Stimulated activated naive CD8-positive, alpha-beta T cell treated with anti-CD3 and anti-CD28 coated beads, Interleukin-15, Interleukin-2, amounts not matched to agents 100 U/mL and 50 U/mL, for 24 hours (primary cell): ENCODE measurements around the gene TPST1.
A peak's percentile ranks its signal among the peaks of the same experiment; 100 is the strongest.
"Not testable (repeated sequence)": the region's sequence is repeated elsewhere in the genome, so short reads cannot be mapped to it uniquely, and the experiment has no call there.

ENCODE experiments used
- ATAC-seq: fragments of 150-1000 bp; cut with Tn5 transposase; one replicate; pipeline ENCODE4 v1.10.0; 2021
- DNase-seq: peaks from one replicate; pipeline ENCODE4 v3.0.0; 2021

Gene TPST1

DNA sequence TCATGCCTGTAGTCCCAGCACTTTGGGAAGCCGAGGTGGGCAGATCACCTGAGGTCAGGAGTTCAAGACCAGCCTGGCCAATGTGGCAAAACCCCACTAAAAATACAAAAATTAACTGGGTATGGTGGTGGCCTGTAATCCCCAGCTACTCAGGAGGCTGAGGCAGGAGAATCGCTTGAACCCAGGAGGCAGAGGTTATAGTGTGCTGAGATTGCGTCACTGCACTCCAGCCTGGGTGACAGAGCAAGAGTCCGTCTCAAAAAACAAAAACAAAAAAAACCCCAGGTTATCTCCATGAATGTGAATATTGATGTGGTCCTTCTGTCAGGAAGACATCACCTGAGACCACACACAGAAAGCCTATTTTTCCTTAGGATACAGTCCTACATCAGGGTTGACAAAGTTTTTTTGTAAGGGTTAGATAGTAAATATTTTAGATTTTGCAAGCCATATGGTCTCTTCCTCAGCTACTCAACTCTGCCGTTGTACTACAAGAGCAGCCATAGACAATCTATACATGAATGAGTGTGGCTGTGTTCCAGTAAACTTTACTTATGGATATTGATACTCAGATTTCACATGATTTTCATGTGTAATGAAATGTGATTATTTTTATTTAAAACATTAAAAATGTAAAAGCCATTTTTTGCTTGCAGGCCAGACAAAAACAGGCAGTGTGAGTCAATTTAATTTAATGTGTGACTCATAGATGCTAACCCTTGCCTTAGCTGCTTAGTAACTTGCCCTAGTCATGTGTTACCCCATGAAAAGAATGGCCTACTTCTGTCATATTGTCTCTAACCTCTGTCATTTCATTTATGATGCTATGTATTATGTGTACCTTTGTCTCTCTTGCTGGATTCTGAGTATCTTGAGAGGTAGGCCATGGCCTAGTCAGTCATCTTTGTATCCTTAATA lies 78.1 kb downstream of the TPST1 start:
- ATAC-seq (peak; percentile 59), DNase-seq (no peak)

DNA sequence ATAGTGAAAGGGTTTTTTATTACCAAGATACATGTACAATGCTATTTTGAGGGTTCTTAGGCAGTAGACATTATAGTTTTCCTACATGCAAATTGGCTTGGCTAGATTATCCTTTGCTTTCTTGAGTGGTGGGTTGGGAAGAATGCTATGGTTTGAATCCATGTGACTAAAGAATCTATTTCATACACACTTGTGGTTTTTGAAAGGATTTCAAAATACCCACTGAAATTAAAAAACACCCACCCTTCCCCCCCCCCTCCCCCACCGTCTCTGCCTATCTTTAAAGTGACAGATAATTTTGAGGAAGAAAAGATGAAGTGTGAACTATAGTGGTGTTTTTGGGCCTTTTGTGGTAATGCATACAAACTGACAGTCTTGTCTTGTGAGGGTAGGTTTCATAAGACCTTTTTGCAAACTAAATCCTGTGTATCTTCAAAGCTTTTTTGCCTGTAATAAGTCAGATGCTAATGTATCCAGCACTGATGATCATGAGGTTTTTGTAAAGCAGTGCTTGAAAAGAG lies 90.9 kb downstream of the TPST1 start:
- no peak for DNase-seq
- ATAC-seq: no peak

DNA sequence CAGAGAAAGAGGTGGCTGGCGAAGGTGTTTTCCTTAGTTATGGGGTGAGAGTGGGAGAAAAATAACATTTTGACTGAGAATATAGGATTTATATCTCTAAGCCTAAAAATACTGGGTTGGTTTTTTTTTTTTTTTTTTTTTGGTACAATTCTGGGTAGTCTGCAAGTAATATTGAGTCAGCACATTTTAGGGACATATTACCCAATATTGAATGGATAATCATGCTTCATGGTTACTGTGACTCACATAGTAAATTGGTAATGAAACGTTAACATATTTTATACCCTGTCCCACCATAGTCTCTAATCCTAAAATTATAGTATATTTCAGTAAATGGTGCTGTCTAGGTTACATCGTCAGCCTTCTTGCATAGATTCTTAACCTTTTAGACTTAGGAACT lies 91.4 kb downstream of the TPST1 start:
- no peak for DNase-seq
- no peak for ATAC-seq

DNA sequence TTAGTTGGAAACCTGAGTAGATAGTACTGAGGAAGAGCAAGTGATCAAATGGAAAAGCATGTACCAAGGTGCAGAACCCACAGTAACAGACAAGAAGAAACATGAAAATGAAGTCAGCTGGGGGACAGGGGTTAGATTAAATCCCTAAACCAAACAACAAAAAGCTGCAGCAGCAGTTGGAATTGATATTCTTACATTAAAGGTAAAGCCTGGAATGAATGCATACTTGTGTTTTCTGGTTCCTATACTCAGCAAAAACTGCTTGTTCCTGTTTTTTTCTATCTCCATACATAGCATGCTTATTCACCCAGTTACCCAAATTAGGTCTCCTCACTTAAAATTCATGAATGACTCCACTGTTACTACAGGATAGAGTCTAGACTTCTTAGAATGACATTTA lies 92.4 kb downstream of the TPST1 start:
- no peak for ATAC-seq
- no peak for DNase-seq

DNA sequence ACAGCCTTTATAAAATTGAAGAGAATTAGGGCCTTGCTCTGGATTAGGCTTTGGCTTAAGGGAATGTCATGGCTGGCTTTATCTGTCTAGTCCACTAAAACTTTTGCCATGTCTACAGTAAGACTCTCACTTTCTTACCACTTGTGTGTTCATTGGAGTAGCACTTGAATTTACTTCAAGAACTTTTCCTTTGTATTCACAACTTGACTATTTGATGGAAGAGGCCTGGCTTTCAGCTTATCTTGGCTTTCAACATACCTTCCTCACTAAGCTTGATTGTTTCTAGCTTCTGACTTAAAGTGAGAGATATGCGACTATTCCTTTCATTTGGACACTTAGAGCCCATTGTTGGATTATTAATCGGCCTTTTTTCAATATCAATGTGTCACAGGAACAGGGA lies 96.1 kb downstream of the TPST1 start:
- no peak for ATAC-seq
- DNase-seq: no peak

DNA sequence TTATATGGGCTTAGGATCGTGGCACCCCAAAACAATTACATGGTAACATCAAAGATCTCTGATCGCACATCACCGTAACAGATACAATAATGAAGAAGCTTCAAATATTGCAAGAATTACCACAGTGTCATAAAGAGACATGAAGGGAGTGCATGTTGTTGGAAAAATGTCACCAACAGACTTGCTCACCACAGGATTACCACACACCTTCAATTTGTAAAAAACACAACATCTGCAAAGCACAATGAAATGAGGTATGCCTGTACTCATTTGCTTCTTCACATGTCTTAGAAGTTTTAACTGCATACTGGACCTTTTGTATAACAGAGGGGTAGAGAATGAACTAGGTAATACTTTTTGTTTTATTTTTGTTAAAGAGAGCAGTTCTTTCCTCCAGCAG lies 96.6 kb downstream of the TPST1 start:
- no peak for ATAC-seq
- no peak for DNase-seq

DNA sequence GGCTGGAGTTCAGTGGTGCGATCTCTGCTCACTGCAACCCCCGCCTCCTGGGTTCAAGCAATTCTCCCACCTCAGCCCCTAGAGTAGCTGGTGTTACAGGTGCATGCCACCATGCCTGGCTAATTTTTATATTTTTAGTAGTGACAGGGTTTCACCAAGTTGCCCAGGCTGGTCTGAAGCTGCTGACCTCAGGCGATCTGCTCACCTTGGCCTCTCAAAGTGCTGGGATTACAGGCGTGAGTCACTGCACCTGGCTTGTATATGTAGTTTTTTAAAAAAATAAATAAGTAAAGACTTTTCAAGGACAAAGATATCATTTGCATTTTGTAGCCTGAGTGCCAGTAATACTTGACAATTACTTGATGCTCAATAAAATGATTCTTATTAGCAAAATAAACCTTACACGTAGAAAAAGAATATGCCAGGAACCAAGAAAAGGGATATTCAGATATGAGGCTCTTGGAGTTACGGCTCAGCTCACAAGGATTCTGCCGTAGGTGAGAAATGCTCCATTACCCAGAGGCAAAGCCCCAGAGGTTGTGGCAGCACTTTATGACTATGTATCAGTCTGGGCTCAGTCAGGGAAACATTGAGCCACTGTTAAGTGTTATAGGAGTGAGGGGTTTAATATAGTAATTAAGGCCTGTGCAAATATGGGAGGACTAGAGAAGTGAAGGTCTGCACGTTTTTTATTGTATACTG lies 98.5 kb downstream of the TPST1 start:
- DNase-seq: no peak
- ATAC-seq: no peak

DNA sequence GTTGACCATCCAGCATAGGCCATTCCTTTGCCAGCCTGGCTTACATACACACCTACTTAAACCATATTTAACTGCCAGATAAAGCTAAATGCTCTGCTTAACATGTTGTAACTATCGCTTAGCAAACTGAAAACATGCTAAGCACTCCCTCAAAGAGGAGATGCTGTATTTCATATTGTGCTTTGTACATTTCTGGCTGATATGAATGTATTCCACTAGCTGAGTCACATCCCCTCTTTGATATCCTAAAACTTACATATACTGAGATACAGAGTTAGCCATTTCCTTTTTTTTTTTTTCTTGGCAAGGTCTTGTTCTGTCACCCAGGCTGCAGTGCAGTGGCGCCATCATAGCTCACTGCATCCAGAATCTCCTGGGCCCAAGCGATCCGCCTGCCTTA lies 99.4 kb downstream of the TPST1 start:
- DNase-seq (no peak), ATAC-seq (no peak)

DNA sequence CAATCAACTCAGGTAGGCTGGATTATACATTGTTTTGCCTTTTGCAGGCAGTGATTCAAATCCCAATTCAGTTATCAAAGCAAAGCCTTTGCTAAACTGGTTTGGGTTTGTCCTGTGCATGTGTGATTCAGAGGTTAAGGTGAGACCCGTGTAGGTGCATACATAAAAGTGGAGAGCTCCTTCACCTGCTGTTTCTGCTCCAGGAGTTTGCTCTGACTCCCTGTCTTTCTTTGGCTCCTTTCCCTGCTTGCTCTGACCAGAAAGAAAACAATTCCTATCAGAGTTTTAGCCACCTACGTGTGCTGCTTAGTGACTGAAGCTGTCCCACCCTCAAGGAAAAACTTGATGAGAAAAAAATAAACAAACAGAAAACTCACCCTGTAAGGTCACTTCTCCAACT lies 101.1 kb downstream of the TPST1 start:
- no peak for ATAC-seq

DNA sequence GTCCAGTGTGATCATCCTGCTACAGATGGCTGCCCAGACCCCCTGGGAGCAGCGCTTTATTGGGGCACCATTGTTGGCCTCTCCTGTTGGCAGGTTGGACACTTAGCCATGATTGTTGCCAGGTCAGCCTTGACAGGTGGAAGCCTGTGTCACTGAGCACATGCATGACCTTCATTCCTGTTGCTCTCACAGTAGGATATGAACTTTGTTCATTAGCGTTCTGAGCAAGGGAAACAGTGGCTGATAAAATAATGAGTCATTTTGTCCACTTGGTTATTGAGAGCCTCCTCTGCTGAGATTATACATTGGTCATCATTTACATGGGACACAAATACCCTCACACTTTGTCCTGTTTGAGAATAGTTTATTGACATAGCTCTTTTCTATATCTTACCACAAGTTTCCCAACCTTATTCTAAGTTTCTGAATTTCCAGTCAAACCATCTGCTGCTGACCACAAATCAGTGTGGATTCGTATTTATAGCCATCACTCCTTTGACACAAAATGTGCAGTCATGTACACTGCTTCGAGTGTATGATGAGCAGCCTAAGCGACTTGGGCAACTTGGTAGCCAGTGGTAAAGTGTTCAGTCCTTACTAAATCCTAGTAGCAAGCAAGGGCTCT lies 102.6 kb downstream of the TPST1 start:
- ATAC-seq (no peak), DNase-seq (no peak)

More for the DNA sequence above, 101.1 kb downstream of the TPST1 start:
- DNase-seq: no peak

DNA sequence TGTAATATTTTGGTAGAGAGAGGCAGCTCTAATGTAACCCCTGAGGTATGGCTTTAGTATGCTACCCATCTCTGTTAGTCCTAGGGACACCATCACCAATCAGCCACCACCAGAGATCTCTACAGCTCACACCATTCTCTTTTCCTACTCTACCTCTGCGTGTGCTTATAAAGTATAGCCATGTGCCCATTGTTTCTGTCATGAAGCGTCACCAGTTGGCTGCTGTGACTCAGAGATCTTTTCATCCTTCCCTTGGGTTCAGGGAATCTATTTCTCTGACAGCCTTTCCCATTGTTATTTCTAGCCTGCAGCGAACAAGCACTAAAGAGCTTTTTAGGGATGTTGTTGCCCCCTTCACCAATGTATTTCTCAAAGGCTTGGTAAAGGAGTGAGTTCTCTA lies 103.3 kb downstream of the TPST1 start:
- ATAC-seq (no peak), DNase-seq (no peak)

DNA sequence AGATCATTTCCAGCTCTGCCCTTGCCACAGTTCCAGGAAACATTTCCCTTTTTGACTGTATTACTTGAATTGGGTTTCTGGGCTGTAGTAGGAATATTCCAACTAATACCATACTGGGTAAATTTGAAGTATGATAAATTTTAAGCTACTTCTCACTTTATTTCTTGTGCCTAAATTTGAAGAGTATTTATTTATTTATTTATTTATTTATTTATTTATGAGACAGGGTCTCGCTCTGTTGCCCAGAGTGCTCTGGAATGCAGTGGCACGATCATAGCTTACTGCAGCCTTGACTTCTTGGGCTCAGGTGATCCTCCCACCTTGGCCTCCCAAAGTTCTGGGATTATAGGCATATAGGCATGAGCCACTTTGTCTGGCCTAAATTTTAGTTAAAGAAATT lies 105.5 kb downstream of the TPST1 start:
- DNase-seq: no peak
- ATAC-seq: no peak

DNA sequence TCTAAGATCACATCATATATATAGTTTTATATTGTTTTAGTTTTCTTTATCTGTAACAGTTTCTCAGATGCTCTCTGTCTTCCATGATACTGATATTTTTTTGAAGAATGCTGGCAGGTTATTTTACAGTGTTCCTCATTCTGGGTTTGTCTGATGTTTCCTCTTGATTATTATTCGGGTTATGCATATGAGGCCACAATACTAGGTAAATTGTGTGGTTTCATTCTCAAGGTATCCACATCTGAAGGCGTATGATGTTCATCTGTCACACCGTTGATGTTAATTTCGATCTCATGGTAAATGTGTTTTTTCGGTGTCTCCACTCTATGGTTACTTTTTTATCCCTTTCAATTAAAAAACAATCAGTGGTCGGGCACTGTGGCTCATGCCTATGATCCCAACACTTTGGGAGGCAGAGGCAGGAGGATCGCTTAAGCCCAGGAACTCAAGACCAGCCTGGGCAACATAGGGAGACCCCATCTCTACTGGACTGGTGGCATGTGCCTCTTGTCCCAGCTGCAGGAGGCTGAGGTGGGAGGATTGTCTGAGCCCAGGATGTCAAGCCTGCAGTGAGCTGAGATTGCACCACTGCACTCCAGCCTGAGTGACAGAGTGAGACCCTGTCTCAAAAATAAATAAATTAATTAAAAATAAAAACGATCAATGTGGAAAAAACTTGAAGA lies 108.9 kb downstream of the TPST1 start:
- no peak for ATAC-seq
- DNase-seq: no peak

DNA sequence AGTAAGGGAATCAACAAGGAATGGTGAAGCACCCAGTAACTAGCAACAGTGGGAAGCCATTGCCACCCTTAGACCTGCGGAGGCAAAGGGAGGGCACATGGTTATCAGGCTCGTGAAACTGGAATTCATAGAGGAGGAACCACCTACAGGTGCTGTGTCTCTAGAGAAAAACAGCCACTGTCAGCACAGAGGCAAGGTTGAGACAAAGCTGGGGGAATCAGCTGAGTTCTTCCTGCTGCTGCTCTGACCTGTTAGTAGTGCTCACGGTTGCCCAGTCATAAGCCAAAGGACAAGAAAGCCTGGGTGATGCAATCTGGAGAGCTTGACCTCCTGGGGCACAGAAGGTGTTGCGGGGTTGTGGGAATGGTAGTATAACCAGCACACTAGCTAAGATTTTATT lies 110.1 kb downstream of the TPST1 start:
- no peak for ATAC-seq
- DNase-seq: no peak

DNA sequence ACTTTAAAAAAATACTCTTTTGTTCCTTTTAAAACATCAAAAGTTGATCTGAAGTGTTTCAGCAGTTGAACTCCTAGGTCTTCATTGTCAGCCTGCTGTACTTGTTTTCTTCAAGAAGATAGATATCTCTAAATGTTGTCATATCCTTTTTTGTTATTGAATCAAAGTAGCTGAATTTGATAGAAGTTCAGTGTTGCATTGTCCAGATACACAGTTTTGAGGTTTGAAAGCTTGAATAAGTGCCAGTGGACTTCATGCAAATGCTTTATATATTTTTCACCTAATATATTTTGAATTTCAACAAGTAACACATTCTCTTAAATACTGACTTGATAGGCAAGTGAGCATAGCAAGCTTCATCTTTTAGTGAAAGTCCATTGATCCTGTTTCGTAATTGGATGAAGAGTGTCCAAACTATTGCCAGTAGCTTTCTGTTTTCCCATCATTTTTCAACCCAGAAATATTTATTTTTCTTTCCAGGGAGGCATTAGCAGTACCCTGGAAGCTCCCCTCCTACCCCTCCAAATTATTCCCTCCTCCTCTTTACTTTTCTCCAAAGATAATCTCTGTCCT lies 114.4 kb downstream of the TPST1 start:
- no peak for DNase-seq
- ATAC-seq: no peak

DNA sequence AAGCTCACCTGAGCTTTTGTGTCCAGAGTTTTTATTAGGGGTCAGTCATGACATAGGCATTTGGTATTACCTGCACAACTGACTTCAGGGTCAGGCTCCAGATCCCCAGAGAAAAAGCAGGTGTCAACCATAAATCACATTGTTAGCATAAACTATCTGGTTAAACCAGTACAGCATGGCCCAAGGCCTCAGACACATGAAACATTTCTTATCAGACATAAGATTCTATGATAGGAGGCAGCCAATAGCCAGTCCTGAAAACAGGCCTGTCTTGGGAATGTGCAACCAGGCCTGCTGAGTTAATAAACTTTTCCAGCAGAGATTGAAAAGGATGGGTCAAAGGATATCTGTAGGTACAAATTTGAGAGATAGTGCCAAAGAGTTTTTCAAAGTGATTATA lies 116.1 kb downstream of the TPST1 start:
- ATAC-seq (no peak), DNase-seq (no peak)

DNA sequence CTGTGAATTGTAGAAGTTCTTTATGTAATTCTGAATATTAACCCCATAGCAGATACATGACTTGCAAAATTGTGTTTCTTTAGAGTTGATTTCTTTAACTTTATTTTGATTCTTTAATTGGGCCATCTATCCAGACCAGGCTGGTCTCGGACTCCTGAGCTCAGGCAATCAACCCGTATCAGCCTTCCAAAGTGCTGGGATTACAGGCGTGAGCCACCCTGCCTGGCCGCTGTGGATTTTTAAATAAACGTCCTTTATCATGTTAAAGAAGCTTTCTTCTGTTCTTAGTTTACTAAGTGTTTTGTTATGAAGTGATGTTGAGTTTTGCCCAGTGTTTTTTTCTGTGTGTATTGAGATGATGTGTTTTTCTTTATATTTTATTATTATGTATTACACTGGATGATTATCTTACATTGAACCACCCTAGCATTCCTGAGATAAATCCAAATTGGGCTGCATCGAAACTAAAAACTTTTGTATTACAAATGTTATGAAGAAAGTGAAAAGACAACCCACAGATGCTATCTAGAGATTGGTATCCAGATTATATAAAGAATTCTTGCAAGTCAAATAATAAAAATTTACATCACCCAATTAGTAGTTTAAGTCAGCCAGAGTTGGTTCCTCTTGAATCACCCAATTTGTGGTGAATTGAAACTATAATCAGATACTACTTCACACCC lies 118.1 kb downstream of the TPST1 start:
- no peak for ATAC-seq

DNA sequence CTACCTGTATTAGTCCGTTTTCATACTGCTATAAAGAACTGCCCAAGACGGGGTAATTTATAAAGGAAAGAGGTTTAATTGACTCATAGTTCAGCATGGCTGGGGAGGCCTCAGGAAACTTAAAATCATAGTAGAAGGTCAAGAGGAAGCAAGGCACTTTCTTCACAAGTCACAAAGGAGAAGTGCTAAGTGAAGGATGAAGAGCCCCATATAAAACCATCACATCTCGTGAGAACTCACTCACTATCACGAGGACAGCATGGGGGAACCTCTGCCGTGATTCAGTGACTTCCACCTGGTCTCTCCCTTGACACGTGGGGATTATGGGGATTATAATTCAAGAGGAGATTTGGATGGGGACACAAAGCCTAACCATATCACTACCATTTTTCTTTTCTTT lies 119.9 kb downstream of the TPST1 start:
- DNase-seq, ATAC-seq: not testable (repeated sequence)

More for the DNA sequence above, 118.1 kb downstream of the TPST1 start:
- DNase-seq: no peak

DNA sequence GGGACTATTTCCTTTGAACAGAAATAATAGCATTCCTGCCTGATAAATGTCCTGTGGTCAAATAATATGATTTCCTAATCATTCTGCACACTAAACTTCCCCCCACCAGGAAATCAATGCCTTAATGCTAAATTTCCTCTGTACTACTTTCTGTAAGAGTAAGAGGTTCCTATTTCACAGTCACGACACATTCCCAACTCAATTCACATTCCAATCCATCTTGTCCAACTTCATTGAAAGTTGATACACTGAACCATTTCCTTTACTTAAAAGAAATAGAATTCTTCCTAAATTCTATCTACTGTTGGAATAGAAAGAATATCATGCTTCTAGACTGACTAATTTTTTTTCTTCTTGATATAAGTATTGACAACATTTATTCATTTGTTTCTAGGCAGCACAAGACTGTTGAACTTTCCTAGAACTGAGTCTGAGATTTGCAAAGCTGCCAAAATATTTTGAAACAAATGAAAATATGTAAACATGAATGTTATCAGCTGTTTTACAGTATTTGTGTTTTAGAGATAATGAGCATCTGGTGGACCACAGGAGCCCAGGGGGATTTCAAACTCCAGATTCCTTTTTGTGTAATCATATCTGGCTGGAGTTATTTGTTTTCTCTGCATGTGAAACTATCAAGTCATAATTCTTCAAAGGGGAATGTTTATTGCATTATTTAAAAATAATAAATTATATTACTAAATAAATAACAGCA lies 121.5 kb downstream of the TPST1 start:
- DNase-seq (no peak), ATAC-seq (no peak)

DNA sequence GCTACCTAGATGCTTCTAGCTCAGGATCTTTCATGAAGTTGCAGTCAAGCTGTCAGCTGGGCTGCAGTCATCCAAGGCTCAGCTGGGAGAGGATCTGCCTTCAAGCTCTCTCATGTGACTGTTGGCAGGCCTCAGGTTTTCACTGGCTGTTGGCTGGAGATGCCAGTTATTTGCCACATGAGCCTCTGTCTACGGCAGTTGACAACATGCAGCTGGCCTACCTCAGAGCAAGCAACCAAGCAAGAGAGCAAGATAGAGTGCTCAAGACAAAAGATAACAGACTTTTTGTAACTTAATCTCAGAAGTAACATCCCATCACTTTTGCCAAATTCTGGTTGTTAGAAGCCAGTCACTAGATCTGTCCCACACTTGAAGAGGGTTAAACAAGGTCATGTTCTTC lies 125.8 kb downstream of the TPST1 start:
- DNase-seq (no peak), ATAC-seq (no peak)

DNA sequence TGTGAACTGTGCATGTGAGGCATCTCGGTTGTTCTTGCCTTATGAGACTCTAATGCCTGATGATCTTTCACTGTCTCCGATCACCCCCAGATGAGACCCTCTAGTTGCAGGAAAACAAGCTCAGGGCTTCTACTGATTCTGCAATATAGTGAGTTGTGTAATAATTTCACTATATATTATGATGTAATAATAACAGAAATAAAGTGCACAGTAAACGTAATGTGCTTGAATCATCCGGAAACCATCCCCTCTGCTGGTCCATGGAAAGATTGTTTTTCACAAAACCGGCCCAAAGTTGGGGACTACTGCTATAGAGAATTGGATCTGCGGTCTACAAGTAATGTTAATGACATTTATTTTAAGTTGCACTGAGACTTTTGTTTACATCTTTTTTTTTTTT lies 126.7 kb downstream of the TPST1 start:
- ATAC-seq (no peak), DNase-seq (no peak)
